Measurements from ENCODE around the gene CPNE9. TPM values are rescaled to one million over a fixed set of nuclear protein-coding genes. Genes with fewer than 3 reads are reported as not detected.

Gene CPNE9
- total RNA-seq, 6 donors from 2014 or later = 0.20 to 0.39 (median 0.30) TPM; not detected in 3

DNA sequence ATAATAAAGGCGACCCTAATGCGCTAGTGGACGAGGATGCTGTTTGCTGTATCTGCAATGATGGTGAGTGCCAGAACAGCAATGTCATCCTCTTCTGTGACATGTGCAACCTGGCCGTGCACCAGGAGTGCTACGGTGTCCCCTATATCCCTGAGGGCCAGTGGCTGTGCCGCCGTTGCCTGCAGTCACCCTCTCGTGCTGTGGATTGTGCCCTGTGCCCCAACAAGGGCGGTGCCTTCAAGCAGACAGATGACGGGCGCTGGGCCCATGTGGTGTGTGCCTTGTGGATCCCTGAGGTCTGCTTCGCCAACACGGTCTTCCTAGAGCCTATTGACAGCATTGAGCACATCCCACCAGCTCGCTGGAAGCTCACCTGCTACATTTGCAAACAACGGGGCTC is 35.5 kb downstream of the CPNE9 start:
- peaks cover 62 to 100% (median 86%) of the 10 kb centered on the region in 4 donors for H3K36me3 ChIP-seq
- no peak overlapping the region for H3K27ac ChIP-seq
- no peaks in the 10 kb centered on the region for H3K27me3 ChIP-seq
- 95 to 98% methylated on average over 5 to 12 of the region's 15 CpGs for WGBS, 2 donors
- H3K4me1 ChIP-seq = peaks cover 0 to 15% (median 0%) of the 10 kb centered on the region in 4 donors
- TF ChIP-seq POLR2A (IDR thresholded peaks at IDR 0.05) (no peak), EP300 (IDR thresholded peaks at IDR 0.05) (no peak), POLR2AphosphoS5 (IDR thresholded peaks at IDR 0.05) (no peak)
- TF ChIP-seq, protein P1, sequence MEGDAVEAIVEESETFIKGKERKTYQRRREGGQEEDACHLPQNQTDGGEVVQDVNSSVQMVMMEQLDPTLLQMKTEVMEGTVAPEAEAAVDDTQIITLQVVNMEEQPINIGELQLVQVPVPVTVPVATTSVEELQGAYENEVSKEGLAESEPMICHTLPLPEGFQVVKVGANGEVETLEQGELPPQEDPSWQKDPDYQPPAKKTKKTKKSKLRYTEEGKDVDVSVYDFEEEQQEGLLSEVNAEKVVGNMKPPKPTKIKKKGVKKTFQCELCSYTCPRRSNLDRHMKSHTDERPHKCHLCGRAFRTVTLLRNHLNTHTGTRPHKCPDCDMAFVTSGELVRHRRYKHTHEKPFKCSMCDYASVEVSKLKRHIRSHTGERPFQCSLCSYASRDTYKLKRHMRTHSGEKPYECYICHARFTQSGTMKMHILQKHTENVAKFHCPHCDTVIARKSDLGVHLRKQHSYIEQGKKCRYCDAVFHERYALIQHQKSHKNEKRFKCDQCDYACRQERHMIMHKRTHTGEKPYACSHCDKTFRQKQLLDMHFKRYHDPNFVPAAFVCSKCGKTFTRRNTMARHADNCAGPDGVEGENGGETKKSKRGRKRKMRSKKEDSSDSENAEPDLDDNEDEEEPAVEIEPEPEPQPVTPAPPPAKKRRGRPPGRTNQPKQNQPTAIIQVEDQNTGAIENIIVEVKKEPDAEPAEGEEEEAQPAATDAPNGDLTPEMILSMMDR (IDR thresholded peaks at IDR 0.05) = no peak
- DNase-seq (no peak), ATAC-seq (ENCODE audit: low FRiP score in 2 of 2) (no peak)
- H3K4me3 ChIP-seq = no peak overlapping the region
- H3K9me3 ChIP-seq = no peaks in the 10 kb centered on the region

GRCh38 chr3:9742560-9742959 is 38.9 kb downstream of the CPNE9 start:
- Histone ChIP-seq H3K4me3 (no peak overlapping the region), H3K4me1 (no peaks in the 10 kb centered on the region), H3K27ac (no peak overlapping the region), H3K9me3 (no peaks in the 10 kb centered on the region), H3K36me3 (peaks cover 86 to 100% (median 99%) of the 10 kb centered on the region in 4 donors), H3K27me3 (no peaks in the 10 kb centered on the region)
- ATAC-seq (ENCODE audit: low FRiP score in 2 of 2) = no peak
- TF ChIP-seq POLR2A (IDR thresholded peaks at IDR 0.05) (no peak), POLR2AphosphoS5 (IDR thresholded peaks at IDR 0.05) (no peak), EP300 (IDR thresholded peaks at IDR 0.05) (no peak)
- TF ChIP-seq, protein P1 (IDR thresholded peaks at IDR 0.05) = no peak
- 85% methylated on average over 1 of the region's 1 CpG; no CpG with 5 or more reads in 1 of the 2 donors for WGBS, 2 donors
- DNase-seq = no peak

DNA sequence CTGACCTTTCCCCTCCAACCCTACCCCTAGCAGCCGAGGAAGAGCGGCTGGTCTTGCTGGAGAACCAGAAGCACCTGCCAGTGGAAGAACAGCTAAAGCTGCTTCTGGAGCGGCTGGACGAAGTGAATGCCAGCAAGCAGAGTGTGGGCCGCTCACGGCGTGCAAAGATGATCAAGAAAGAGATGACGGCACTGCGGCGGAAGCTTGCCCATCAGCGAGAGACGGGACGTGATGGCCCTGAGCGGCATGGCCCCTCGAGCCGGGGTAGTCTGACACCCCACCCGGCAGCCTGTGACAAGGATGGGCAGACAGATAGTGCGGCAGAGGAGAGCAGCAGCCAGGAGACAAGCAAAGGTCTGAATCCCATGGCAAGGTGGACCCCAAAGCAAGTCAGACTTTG is 39.9 kb downstream of the CPNE9 start:
- Histone ChIP-seq H3K4me1 (peaks cover 0 to 4% (median 0%) of the 10 kb centered on the region in 4 donors), H3K36me3 (peaks cover 84 to 100% (median 94%) of the 10 kb centered on the region in 4 donors), H3K27me3 (no peaks in the 10 kb centered on the region), H3K27ac (no peak overlapping the region), H3K9me3 (no peaks in the 10 kb centered on the region), H3K4me3 (no peak overlapping the region)
- no peak for ATAC-seq (ENCODE audit: low FRiP score in 2 of 2)
- no peak for TF ChIP-seq POLR2A (IDR thresholded peaks at IDR 0.05)
- no peak for TF ChIP-seq POLR2AphosphoS5 (IDR thresholded peaks at IDR 0.05)
- TF ChIP-seq, protein P1 (IDR thresholded peaks at IDR 0.05) = no peak
- TF ChIP-seq EP300 (IDR thresholded peaks at IDR 0.05) = no peak
- 95 to 96% methylated on average over 18 of the region's 18 CpGs for WGBS, 2 donors
- DNase-seq = no peak

GRCh38 chr3:9744162-9744561 is 40.5 kb downstream of the CPNE9 start:
- H3K9me3 ChIP-seq = no peaks in the 10 kb centered on the region
- no peak overlapping the region for H3K27ac ChIP-seq
- 96 to 97% methylated on average over 7 to 13 of the region's 13 CpGs for WGBS, 2 donors
- H3K36me3 ChIP-seq = peaks cover 78 to 94% (median 88%) of the 10 kb centered on the region in 4 donors
- ATAC-seq (ENCODE audit: low FRiP score in 2 of 2) (no peak), DNase-seq (no peak)
- H3K4me1 ChIP-seq = peaks cover 3 to 10% (median 5%) of the 10 kb centered on the region in 4 donors
- TF ChIP-seq, protein P1 (IDR thresholded peaks at IDR 0.05) = no peak
- TF ChIP-seq EP300 (IDR thresholded peaks at IDR 0.05) (no peak), POLR2AphosphoS5 (IDR thresholded peaks at IDR 0.05) (no peak), POLR2A (IDR thresholded peaks at IDR 0.05) (no peak)
- no peak overlapping the region for H3K4me3 ChIP-seq
- H3K27me3 ChIP-seq = no peaks in the 10 kb centered on the region

GRCh38 chr3:9745521-9745920 is 41.9 kb downstream of the CPNE9 start:
- Histone ChIP-seq H3K36me3 (peaks cover 65 to 80% (median 75%) of the 10 kb centered on the region in 4 donors), H3K4me1 (peaks cover 7 to 18% (median 10%) of the 10 kb centered on the region in 4 donors), H3K9me3 (no peaks in the 10 kb centered on the region), H3K27ac (no peak overlapping the region), H3K27me3 (no peaks in the 10 kb centered on the region), H3K4me3 (no peak overlapping the region)
- peak in 1 of 2 donors; percentile 53 for DNase-seq
- no peak for ATAC-seq (ENCODE audit: low FRiP score in 2 of 2)
- WGBS, 2 donors = 92% methylated on average over 11 to 12 of the region's 12 CpGs
- TF ChIP-seq EP300 (IDR thresholded peaks at IDR 0.05) = no peak
- no peak for TF ChIP-seq POLR2A (IDR thresholded peaks at IDR 0.05)
- TF ChIP-seq, protein P1 (IDR thresholded peaks at IDR 0.05) = no peak
- no peak for TF ChIP-seq POLR2AphosphoS5 (IDR thresholded peaks at IDR 0.05)
